ENCODE data around the gene GIMAP5.

The GIMAP5 gene

DNA sequence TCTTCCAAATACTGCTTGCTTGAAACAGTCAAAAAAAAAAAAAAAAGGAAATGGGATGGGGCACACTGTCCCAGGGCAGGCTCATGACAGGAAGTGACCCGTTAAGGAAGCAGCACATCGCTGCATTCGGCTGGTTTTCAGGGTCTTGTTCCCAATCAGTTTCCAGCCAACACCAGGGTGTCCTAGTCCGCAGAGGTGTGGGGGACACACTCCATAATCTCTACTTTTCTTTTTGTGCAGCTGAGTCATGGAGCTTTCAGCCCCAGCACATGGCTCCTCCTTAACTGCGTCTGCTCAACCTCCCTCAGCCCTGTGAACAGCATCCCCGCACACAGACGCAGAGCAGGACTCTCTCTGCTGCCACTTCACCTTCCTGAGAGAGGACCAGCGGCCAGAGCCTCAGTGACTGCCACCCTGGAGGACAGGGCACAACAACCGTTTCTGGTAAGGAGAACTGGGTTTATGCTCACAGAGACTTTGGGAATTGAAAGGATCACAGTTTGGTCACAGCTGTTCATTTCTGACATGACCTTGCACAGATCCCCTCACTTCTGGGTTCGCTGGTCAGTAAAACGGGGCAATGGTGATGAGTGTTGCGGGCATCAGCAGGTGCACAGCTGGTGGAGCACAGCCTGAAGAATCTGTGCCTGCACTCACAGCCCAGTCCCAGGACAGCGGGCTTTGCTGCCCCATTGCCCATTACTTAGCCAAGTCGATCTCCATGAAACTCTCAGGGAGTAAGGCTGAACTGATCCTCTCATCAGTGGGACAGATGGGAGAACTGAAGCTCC, at the start of gene GIMAP5:
TSS of gene GIMAP5 (plus strand) at position 154 of the 791 bp plus-strand sequence. CDS start 3,467 bp downstream, outside the sequence.
- Mint-ChIP-seq H3K4me1 (ENCODE audit: low read depth) (peaks cover 90% of the 10 kb centered on the region), H3K27me3 (no peaks in the 10 kb centered on the region), H3K4me3 (peak within 1 kb of the TSS; percentile 88), H3K36me3 (ENCODE audit: low read depth) (peaks cover 46% of the 10 kb centered on the region), H3K9me3 (no peaks in the 10 kb centered on the region), H3K27ac (peak within 1 kb of the TSS; percentile 96)

DNA sequence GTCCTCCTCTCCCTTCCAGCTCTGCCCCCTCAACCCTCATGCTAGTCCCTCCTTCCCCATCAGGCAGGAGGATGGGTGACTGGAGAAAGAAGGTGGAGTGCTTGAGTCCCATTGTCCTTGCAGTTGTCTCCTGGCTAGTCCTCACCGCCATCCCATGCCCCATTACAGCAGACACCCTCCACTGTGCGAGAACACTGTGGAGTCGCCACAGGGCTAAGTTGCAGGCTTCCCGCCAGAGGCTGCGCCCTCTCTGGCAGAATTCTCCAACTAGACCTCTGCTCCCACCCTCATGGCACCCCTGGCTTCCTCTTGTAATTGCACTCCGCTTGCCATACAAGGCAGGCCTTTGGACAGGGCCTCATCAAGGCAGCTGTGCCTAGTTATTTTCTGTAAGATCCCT, 48.6 kb upstream of the GIMAP5 start:
- Mint-ChIP-seq H3K9me3 (peaks cover 37% of the 10 kb centered on the region), H3K27me3 (no peaks in the 10 kb centered on the region), H3K4me1 (ENCODE audit: low read depth) (peaks cover 61% of the 10 kb centered on the region), H3K4me3 (peak overlapping the region; percentile 15), H3K27ac (peak overlapping the region; percentile 76), H3K36me3 (ENCODE audit: low read depth) (peaks cover 67% of the 10 kb centered on the region)

GRCh38 chr7:150695654-150696053, 41.6 kb upstream of the GIMAP5 start:
- peaks cover 63% of the 10 kb centered on the region for H3K36me3 Mint-ChIP-seq (ENCODE audit: low read depth)
- no peak overlapping the region for H3K27ac Mint-ChIP-seq
- H3K9me3 Mint-ChIP-seq = peaks cover 63% of the 10 kb centered on the region

GRCh38 chr7:150703209-150703608, 34.0 kb upstream of the GIMAP5 start:
- Mint-ChIP-seq H3K4me1 (ENCODE audit: low read depth) (peaks cover 6% of the 10 kb centered on the region), H3K36me3 (ENCODE audit: low read depth) (peaks cover 50% of the 10 kb centered on the region), H3K4me3 (no peak overlapping the region), H3K27me3 (no peaks in the 10 kb centered on the region), H3K27ac (no peak overlapping the region), H3K9me3 (peaks cover 58% of the 10 kb centered on the region)

More at GRCh38 chr7:150695654-150696053, 41.6 kb upstream of the GIMAP5 start:
- H3K4me3 Mint-ChIP-seq = no peak overlapping the region
- H3K27me3 Mint-ChIP-seq = no peaks in the 10 kb centered on the region
- H3K4me1 Mint-ChIP-seq (ENCODE audit: low read depth) = peaks cover 4% of the 10 kb centered on the region

GRCh38 chr7:150715293-150715692, 21.9 kb upstream of the GIMAP5 start:
- peak overlapping the region; percentile 85 for H3K4me3 Mint-ChIP-seq

GRCh38 chr7:150715738-150716137, 21.5 kb upstream of the GIMAP5 start:
- Mint-ChIP-seq H3K9me3 (peaks cover 17% of the 10 kb centered on the region), H3K36me3 (ENCODE audit: low read depth) (peaks cover 30% of the 10 kb centered on the region), H3K27ac (peak overlapping the region; percentile 92), H3K27me3 (no peaks in the 10 kb centered on the region), H3K4me1 (ENCODE audit: low read depth) (peaks cover 50% of the 10 kb centered on the region), H3K4me3 (peak overlapping the region; percentile 85)

More at GRCh38 chr7:150715293-150715692, 21.9 kb upstream of the GIMAP5 start:
- Mint-ChIP-seq H3K4me1 (ENCODE audit: low read depth) (peaks cover 49% of the 10 kb centered on the region), H3K27me3 (no peaks in the 10 kb centered on the region), H3K9me3 (peaks cover 17% of the 10 kb centered on the region), H3K36me3 (ENCODE audit: low read depth) (peaks cover 27% of the 10 kb centered on the region), H3K27ac (peak overlapping the region; percentile 92)

DNA sequence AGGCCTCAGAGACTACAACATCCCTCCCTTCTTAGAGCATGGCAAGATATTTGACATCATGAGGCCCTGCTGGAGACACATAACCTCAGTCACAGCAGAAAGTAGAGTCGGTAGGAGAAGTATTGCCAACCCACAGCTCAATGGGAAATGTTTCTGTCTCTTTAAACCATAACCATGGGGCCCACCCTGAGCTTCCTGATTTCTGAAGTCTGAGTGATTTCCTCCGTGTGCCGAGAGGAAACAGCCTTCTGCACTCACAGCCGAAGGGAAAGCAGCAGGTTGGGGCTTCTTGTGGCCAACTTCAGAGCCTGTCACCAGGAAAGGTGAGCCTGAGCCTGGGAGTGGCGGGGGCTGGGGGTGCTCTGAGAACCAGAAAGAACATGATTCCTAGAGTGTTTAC, 20.9 kb upstream of the GIMAP5 start, which contains the start of gene GIMAP1:
TSS of gene GIMAP1 (plus strand) at position 246 of the 400 bp plus-strand sequence. CDS start 2,435 bp downstream, outside the sequence.
- peaks cover 56% of the 10 kb centered on the region for H3K4me1 Mint-ChIP-seq (ENCODE audit: low read depth)
- peak within 1 kb of the TSS; percentile 92 for H3K27ac Mint-ChIP-seq
- peaks cover 37% of the 10 kb centered on the region for H3K36me3 Mint-ChIP-seq (ENCODE audit: low read depth)
- peak within 1 kb of the TSS; percentile 85 for H3K4me3 Mint-ChIP-seq
- H3K9me3 Mint-ChIP-seq = peaks cover 17% of the 10 kb centered on the region
- no peaks in the 10 kb centered on the region for H3K27me3 Mint-ChIP-seq

- Mint-ChIP-seq H3K9me3 (peaks cover 17% of the 10 kb centered on the region), H3K27me3 (no peaks in the 10 kb centered on the region), H3K4me1 (ENCODE audit: low read depth) (peaks cover 62% of the 10 kb centered on the region), H3K4me3 (peak overlapping the region; percentile 85), H3K27ac (peak overlapping the region; percentile 92), H3K36me3 (ENCODE audit: low read depth) (peaks cover 39% of the 10 kb centered on the region)
These were observed 20.3 kb upstream of the GIMAP5 start for GRCh38 chr7:150716939-150717338.

DNA sequence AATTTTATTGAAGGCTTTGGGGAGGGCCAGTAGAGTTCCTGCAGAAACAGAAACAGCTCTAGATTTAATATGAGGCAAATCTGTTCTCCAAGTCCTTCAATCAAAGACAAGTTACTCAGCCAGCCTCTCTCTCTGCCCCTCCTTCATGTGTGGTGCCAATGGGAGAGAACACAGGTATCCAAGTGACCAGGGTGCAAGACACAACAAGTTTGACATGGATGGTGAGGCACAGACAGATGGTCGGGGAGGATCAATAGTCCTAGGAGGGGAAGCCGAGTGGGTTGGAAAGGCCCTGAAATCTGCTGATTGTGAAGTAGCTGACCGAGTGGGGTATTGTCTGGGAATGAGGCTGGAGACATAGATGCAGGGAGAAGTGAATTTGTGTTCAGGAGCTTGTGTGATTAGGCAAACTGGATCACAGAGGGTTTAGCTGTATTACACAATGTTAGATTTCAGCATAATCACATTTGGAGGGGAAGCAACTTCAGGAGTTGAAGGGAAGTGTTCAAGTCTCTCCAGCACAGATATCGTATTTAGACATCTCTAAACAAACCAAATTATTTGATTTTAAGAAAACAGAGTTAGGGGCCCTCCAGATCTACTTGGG, 19.3 kb upstream of the GIMAP5 start:
- H3K9me3 Mint-ChIP-seq = peaks cover 11% of the 10 kb centered on the region
- H3K4me3 Mint-ChIP-seq = peak overlapping the region; percentile 85
- peaks cover 71% of the 10 kb centered on the region for H3K4me1 Mint-ChIP-seq (ENCODE audit: low read depth)
- H3K27ac Mint-ChIP-seq = peak overlapping the region; percentile 92
- peaks cover 45% of the 10 kb centered on the region for H3K36me3 Mint-ChIP-seq (ENCODE audit: low read depth)
- H3K27me3 Mint-ChIP-seq = no peaks in the 10 kb centered on the region

- Mint-ChIP-seq H3K4me1 (ENCODE audit: low read depth) (peaks cover 78% of the 10 kb centered on the region), H3K36me3 (ENCODE audit: low read depth) (peaks cover 49% of the 10 kb centered on the region), H3K27ac (peak overlapping the region; percentile 92), H3K27me3 (no peaks in the 10 kb centered on the region), H3K9me3 (peaks cover 2% of the 10 kb centered on the region), H3K4me3 (peak overlapping the region; percentile 85)
These were observed 17.8 kb upstream of the GIMAP5 start for GRCh38 chr7:150719436-150719835.

DNA sequence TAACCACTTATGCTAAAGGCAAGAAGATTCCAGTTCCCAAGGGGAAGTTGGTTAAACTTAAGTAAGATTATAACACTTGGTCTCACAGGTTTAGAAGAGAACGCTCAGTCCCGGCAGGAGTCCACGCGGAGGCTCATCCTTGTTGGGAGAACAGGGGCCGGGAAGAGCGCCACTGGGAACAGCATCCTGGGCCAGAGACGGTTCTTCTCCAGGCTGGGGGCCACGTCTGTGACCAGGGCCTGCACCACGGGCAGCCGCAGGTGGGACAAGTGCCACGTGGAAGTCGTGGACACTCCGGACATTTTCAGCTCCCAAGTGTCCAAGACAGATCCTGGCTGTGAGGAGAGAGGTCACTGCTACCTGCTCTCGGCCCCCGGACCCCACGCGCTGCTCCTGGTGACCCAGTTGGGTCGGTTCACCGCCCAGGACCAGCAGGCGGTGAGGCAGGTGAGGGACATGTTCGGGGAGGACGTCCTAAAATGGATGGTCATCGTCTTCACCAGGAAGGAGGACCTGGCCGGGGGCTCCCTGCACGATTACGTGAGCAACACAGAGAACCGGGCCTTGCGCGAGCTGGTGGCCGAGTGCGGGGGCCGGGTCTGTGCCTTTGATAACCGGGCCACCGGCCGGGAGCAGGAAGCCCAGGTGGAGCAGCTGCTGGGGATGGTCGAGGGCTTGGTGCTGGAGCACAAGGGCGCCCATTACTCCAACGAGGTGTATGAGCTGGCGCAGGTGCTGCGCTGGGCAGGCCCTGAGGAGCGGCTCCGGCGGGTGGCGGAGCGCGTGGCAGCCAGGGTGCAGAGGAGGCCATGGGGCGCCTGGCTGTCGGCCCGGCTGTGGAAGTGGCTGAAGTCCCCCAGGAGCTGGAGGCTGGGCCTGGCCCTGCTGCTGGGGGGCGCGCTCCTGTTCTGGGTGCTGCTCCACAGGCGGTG, 17.0 kb upstream of the GIMAP5 start:
- peak overlapping the region; percentile 85 for H3K4me3 Mint-ChIP-seq
- H3K36me3 Mint-ChIP-seq (ENCODE audit: low read depth) = peaks cover 51% of the 10 kb centered on the region
- H3K27me3 Mint-ChIP-seq = no peaks in the 10 kb centered on the region
- H3K27ac Mint-ChIP-seq = peak overlapping the region; percentile 92
- no peaks in the 10 kb centered on the region for H3K9me3 Mint-ChIP-seq
- H3K4me1 Mint-ChIP-seq (ENCODE audit: low read depth) = peaks cover 71% of the 10 kb centered on the region

GRCh38 chr7:150721970-150722373, 15.2 kb upstream of the GIMAP5 start:
- peak overlapping the region; percentile 24 for H3K4me3 Mint-ChIP-seq
- H3K4me1 Mint-ChIP-seq (ENCODE audit: low read depth) = peaks cover 66% of the 10 kb centered on the region
- H3K36me3 Mint-ChIP-seq (ENCODE audit: low read depth) = peaks cover 63% of the 10 kb centered on the region
- H3K9me3 Mint-ChIP-seq = peaks cover 10% of the 10 kb centered on the region
- H3K27ac Mint-ChIP-seq = peak overlapping the region; percentile 24
- H3K27me3 Mint-ChIP-seq = no peaks in the 10 kb centered on the region

- Mint-ChIP-seq H3K4me3 (peak overlapping the region; percentile 28), H3K27me3 (no peaks in the 10 kb centered on the region), H3K27ac (peak overlapping the region; percentile 36), H3K9me3 (peaks cover 10% of the 10 kb centered on the region), H3K4me1 (ENCODE audit: low read depth) (peaks cover 66% of the 10 kb centered on the region), H3K36me3 (ENCODE audit: low read depth) (peaks cover 68% of the 10 kb centered on the region)
These were observed 14.7 kb upstream of the GIMAP5 start for GRCh38 chr7:150722431-150722931.

GRCh38 chr7:150723467-150723866, 13.8 kb upstream of the GIMAP5 start:
- H3K4me3 Mint-ChIP-seq = no peak overlapping the region
- peaks cover 77% of the 10 kb centered on the region for H3K36me3 Mint-ChIP-seq (ENCODE audit: low read depth)
- peaks cover 20% of the 10 kb centered on the region for H3K9me3 Mint-ChIP-seq
- H3K4me1 Mint-ChIP-seq (ENCODE audit: low read depth) = peaks cover 57% of the 10 kb centered on the region
- H3K27me3 Mint-ChIP-seq = no peaks in the 10 kb centered on the region
- H3K27ac Mint-ChIP-seq = peak overlapping the region; percentile 50
